ENCODE results near the gene PODXL2. TPM values are rescaled to one million over a fixed set of nuclear protein-coding genes. Genes with fewer than 3 reads are reported as not detected.

PODXL2 gene
- total RNA-seq, 1 experiment from 2014 or later, result 5.7 TPM

DNA sequence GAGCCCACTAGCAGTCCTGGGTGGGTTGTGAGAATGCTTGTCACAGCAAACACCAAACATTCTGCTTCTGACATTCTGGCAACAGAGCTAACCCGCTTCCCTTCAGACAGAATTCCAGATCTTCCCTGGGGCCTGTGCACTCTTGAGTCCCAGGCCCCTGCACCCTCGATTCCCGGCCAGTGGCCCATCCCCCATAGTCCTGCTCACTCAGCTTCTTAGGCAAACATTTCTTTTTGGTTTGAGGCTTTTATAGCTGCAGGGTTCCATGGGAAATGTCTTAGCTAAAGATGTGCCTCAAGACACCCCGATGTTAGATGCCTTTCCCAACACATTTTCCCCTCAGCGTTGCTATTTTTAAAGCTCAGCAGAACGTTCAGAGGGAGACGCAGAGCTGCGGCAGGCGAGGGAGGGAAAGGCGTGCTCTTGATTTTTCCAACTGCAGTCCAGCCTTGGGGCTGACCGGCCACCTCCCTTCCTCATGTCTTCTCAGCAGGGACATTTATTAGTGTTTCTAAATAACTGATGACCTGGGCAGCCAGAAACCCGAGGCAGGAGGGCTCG lies 78.9 kb downstream of the PODXL2 start:
- intact Hi-C loops (cut with micrococcal nuclease), result no loop called here
- Histone ChIP-seq H2AFZ (ENCODE audit: low read depth, low read length, poor library complexity, severe bottlenecking) (no peak overlapping the region), H3K79me2 (ENCODE audit: insufficient read depth, low read length) (no peaks in the 10 kb centered on the region), H3K9me3 (ENCODE audit: control insufficient read depth in 1 of 2, insufficient read depth in 1 of 2, low read depth in 1 of 2, low read length in 2 of 2) (0 out of 4 replicates have a peak, but pooled peaks cover 0 to 5% of the 10 kb centered on the region in 2 experiments), H3K4me1 (ENCODE audit: control insufficient read depth in 1 of 2, insufficient read depth in 2 of 2, low read length in 2 of 2) (peaks cover 0 to 8% of the 10 kb centered on the region in 2 experiments; a peak in 1 of 4 replicates), H3K27ac (ENCODE audit: low read depth, low read length) (no peak overlapping the region), H3K36me3 (ENCODE audit: control insufficient read depth in 1 of 2, insufficient read depth in 2 of 2, low read length in 2 of 2) (no peaks in the 10 kb centered on the region), H3K4me3 (replicated peaks in 1 of 2; ENCODE audit: low read depth in 1 of 2, low read length in 2 of 2) (no peak overlapping the region), H3K27me3 (ENCODE audit: insufficient read depth, low read length) (no peaks in the 10 kb centered on the region), H3K9me2 (ENCODE audit: insufficient read depth) (no peaks in the 10 kb centered on the region), H3K4me2 (ENCODE audit: low read length) (no peak overlapping the region), H4K20me1 (ENCODE audit: insufficient read depth) (no peaks in the 10 kb centered on the region), H3K9ac (ENCODE audit: low read length) (no peak overlapping the region)
- DNase-seq (ENCODE audit: low read depth, low spot score), result no peak
- RAD21 ChIA-PET (ENCODE audit: low non-redundant PET in 1 of 2, low total read pairs in 2 of 2, uncharacterized antibody in 2 of 2, unreplicated experiment in 2 of 2), result no interaction called here
- BruUV-seq (replicated peaks), result no TSS peak
- TF ChIP-seq ELF1 (IDR thresholded peaks at IDR 0.05; ENCODE audit: borderline replicate concordance, low read depth) (no peak), YY1 (IDR thresholded peaks at IDR 0.05; ENCODE audit: extremely low read depth, insufficient replicate concordance, low read depth, low read length) (no peak), REST (IDR thresholded peaks at IDR 0.05; ENCODE audit: low read depth) (no peak), RAD21 (IDR thresholded peaks at IDR 0.05; ENCODE audit: low read depth) (no peak), ATF3 (IDR thresholded peaks at IDR 0.05) (no peak)
- CTCF ChIA-PET, result no interaction called here
- POLR2A ChIA-PET, result no interaction called here
- no peak for ATAC-seq
